ENCODE results near the gene PELI2. TPM values are rescaled to one million over a fixed set of nuclear protein-coding genes. Genes with fewer than 3 reads are reported as not detected.

Gene PELI2
- total RNA-seq, 1 donor = 14.1 TPM

GRCh38 chr14:56270921-56271320, 152.7 kb downstream of the PELI2 start:
- DNase-seq (ENCODE audit: insufficient read length, low spot score, missing footprints) = no peak
- Histone ChIP-seq H4K20me1 (ENCODE audit: insufficient read depth, low read length) (no peaks in the 10 kb centered on the region), H2AFZ (ENCODE audit: low read length) (no peak overlapping the region), H3K9me3 (ENCODE audit: low read depth, low read length) (no peaks in the 10 kb centered on the region), H3K27ac (ENCODE audit: low read depth, low read length) (peak overlapping the region; percentile 77), H3K79me2 (ENCODE audit: insufficient read depth, low read length) (no peaks in the 10 kb centered on the region), H3K4me1 (ENCODE audit: insufficient read depth, low read length) (peaks cover 56% of the 10 kb centered on the region), H3K36me3 (ENCODE audit: insufficient read depth, low read length) (no peaks in the 10 kb centered on the region), H3K4me2 (ENCODE audit: insufficient read depth, low read length) (no peak overlapping the region), H3K27me3 (ENCODE audit: insufficient read depth, low read length) (no peaks in the 10 kb centered on the region), H3K4me3 (ENCODE audit: insufficient read depth, low read length) (no peak overlapping the region)
- TF ChIP-seq CTCF (IDR thresholded peaks at IDR 0.05; ENCODE audit: extremely low read depth, low read depth, low read length) = no peak

- H3K4me2 ChIP-seq (ENCODE audit: insufficient read depth, low read length) = peak overlapping the region; percentile 40
Observed at GRCh38 chr14:56271970-56272369, 153.8 kb downstream of the PELI2 start.

GRCh38 chr14:56273155-56273554, 154.9 kb downstream of the PELI2 start:
- peaks cover 51% of the 10 kb centered on the region for H3K4me1 ChIP-seq (ENCODE audit: insufficient read depth, low read length)
- peak overlapping the region; percentile 77 for H3K27ac ChIP-seq (ENCODE audit: low read depth, low read length)
- no peak for TF ChIP-seq CTCF (IDR thresholded peaks at IDR 0.05; ENCODE audit: extremely low read depth, low read depth, low read length)
- H3K9me3 ChIP-seq (ENCODE audit: low read depth, low read length) = no peaks in the 10 kb centered on the region
- H3K36me3 ChIP-seq (ENCODE audit: insufficient read depth, low read length) = no peaks in the 10 kb centered on the region
- peak overlapping the region; percentile 2 for H2AFZ ChIP-seq (ENCODE audit: low read length)
- H3K79me2 ChIP-seq (ENCODE audit: insufficient read depth, low read length) = no peaks in the 10 kb centered on the region
- no peak overlapping the region for H3K4me3 ChIP-seq (ENCODE audit: insufficient read depth, low read length)
- no peaks in the 10 kb centered on the region for H4K20me1 ChIP-seq (ENCODE audit: insufficient read depth, low read length)
- H3K27me3 ChIP-seq (ENCODE audit: insufficient read depth, low read length) = no peaks in the 10 kb centered on the region
- peak overlapping the region; percentile 26 for H3K4me2 ChIP-seq (ENCODE audit: insufficient read depth, low read length)
- no peak for DNase-seq (ENCODE audit: insufficient read length, low spot score, missing footprints)

More at GRCh38 chr14:56271970-56272369, 153.8 kb downstream of the PELI2 start:
- TF ChIP-seq CTCF (IDR thresholded peaks at IDR 0.05; ENCODE audit: extremely low read depth, low read depth, low read length) = no peak
- Histone ChIP-seq H2AFZ (ENCODE audit: low read length) (peak overlapping the region; percentile 1), H3K27ac (ENCODE audit: low read depth, low read length) (peak overlapping the region; percentile 77), H3K9me3 (ENCODE audit: low read depth, low read length) (no peaks in the 10 kb centered on the region), H3K36me3 (ENCODE audit: insufficient read depth, low read length) (no peaks in the 10 kb centered on the region), H4K20me1 (ENCODE audit: insufficient read depth, low read length) (no peaks in the 10 kb centered on the region), H3K4me1 (ENCODE audit: insufficient read depth, low read length) (peaks cover 56% of the 10 kb centered on the region), H3K4me3 (ENCODE audit: insufficient read depth, low read length) (peak overlapping the region; percentile 3), H3K79me2 (ENCODE audit: insufficient read depth, low read length) (no peaks in the 10 kb centered on the region), H3K27me3 (ENCODE audit: insufficient read depth, low read length) (no peaks in the 10 kb centered on the region)
- no peak for DNase-seq (ENCODE audit: insufficient read length, low spot score, missing footprints)

GRCh38 chr14:56273951-56274350, 155.7 kb downstream of the PELI2 start:
- no peak for DNase-seq (ENCODE audit: insufficient read length, low spot score, missing footprints)
- Histone ChIP-seq H3K27ac (ENCODE audit: low read depth, low read length) (peak overlapping the region; percentile 77), H2AFZ (ENCODE audit: low read length) (no peak overlapping the region)

More at GRCh38 chr14:56273951-56274350, 155.7 kb downstream of the PELI2 start:
- H3K27me3 ChIP-seq (ENCODE audit: insufficient read depth, low read length) = no peaks in the 10 kb centered on the region
- no peak for TF ChIP-seq CTCF (IDR thresholded peaks at IDR 0.05; ENCODE audit: extremely low read depth, low read depth, low read length)
- no peaks in the 10 kb centered on the region for H4K20me1 ChIP-seq (ENCODE audit: insufficient read depth, low read length)
- H3K9me3 ChIP-seq (ENCODE audit: low read depth, low read length) = no peaks in the 10 kb centered on the region
- H3K4me3 ChIP-seq (ENCODE audit: insufficient read depth, low read length) = no peak overlapping the region
- peaks cover 43% of the 10 kb centered on the region for H3K4me1 ChIP-seq (ENCODE audit: insufficient read depth, low read length)
- no peaks in the 10 kb centered on the region for H3K79me2 ChIP-seq (ENCODE audit: insufficient read depth, low read length)
- H3K4me2 ChIP-seq (ENCODE audit: insufficient read depth, low read length) = peak overlapping the region; percentile 7
- H3K36me3 ChIP-seq (ENCODE audit: insufficient read depth, low read length) = no peaks in the 10 kb centered on the region

Measured in osteoblast (primary cell).